ENCODE results near the gene ANKRD16.

GRCh38 chr10:5888843-5889623, 660 bp downstream of the ANKRD16 start:
- TF ChIP-seq, protein P1, sequence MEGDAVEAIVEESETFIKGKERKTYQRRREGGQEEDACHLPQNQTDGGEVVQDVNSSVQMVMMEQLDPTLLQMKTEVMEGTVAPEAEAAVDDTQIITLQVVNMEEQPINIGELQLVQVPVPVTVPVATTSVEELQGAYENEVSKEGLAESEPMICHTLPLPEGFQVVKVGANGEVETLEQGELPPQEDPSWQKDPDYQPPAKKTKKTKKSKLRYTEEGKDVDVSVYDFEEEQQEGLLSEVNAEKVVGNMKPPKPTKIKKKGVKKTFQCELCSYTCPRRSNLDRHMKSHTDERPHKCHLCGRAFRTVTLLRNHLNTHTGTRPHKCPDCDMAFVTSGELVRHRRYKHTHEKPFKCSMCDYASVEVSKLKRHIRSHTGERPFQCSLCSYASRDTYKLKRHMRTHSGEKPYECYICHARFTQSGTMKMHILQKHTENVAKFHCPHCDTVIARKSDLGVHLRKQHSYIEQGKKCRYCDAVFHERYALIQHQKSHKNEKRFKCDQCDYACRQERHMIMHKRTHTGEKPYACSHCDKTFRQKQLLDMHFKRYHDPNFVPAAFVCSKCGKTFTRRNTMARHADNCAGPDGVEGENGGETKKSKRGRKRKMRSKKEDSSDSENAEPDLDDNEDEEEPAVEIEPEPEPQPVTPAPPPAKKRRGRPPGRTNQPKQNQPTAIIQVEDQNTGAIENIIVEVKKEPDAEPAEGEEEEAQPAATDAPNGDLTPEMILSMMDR (IDR thresholded peaks at IDR 0.05): no peak
- no peak for TF ChIP-seq POLR2A (IDR thresholded peaks at IDR 0.05)
- no peak for TF ChIP-seq EP300 (IDR thresholded peaks at IDR 0.05)
